Panc1 (cell line): ENCODE measurements around the gene LNPK. TPM values are rescaled to one million over a fixed set of nuclear protein-coding genes. Genes with fewer than 3 reads are reported as not detected.

Experiments used
- ATAC-seq: fragments of 200-7000 bp; cut with Tn5 transposase; 2 replicates; pipeline ENCODE4 v1.9.1; 2020; ENCODE audit warnings: mild to moderate bottlenecking, moderate library complexity
- BruUV-seq: library from RNA; stranded (reverse); fragments of 400-500 nt; replicated peaks from 2 replicates; lab custom pipeline; 2021; lab: Mats Ljungman, UMichigan
- CTCF ChIA-PET: fragments of 300-600 bp; sonication (Branson Sonifier 250); formaldehyde crosslinking; loops from one replicate; lab custom pipeline; 2022; ENCODE audit warnings: antibody characterized with exemption; lab: Charles Lee
- POLR2A ChIA-PET: fragments of 300-600 bp; sonication (Branson Sonifier 250); formaldehyde crosslinking; loops from one replicate; lab custom pipeline; 2022; ENCODE audit warnings: antibody characterized with exemption; lab: Charles Lee
- DNase-seq: peaks from one replicate; pipeline ENCODE4 v3.0.0-alpha.2; 2010; ENCODE audit warnings: low read depth, low spot score
- H3K27ac ChIP-seq: 2 replicates; pipeline ENCODE4 v1.5.1; 2011; ENCODE audit warnings: mild to moderate bottlenecking, low read length, inconsistent platforms
- H3K27me3 ChIP-seq: fragments of 200-500 bp; sonication (Bioruptor generic); 2 replicates; pipeline ENCODE4 v1.6.0; 2014; ENCODE audit warnings: low read length, inconsistent platforms; ENCODE audit not compliant: control insufficient read depth, insufficient read depth
- H3K36me3 ChIP-seq: fragments of 200-500 bp; sonication (Bioruptor generic); 2 replicates; pipeline ENCODE4 v1.5.1; 2014; ENCODE audit warnings: inconsistent platforms, mild to moderate bottlenecking, low read length, moderate library complexity; ENCODE audit not compliant: control insufficient read depth, insufficient read depth
- H3K4me1 ChIP-seq: 2 replicates; pipeline ENCODE4 v1.5.1; 2011; ENCODE audit warnings: inconsistent platforms, mild to moderate bottlenecking, low read length, moderate library complexity; ENCODE audit not compliant: control insufficient read depth, insufficient read depth
- H3K4me3 ChIP-seq, 2 experiments: 2 replicates each; pipeline ENCODE4 v1.5.1; 2011 to 2012; ENCODE audit warnings: low read depth in 2 of 2, low read length in 2 of 2, mild to moderate bottlenecking in 2 of 2, inconsistent platforms in 1 of 2, moderate library complexity in 1 of 2
- H3K9me3 ChIP-seq: fragments of 200-500 bp; sonication (Bioruptor generic); 2 replicates; pipeline ENCODE4 v1.5.1; 2014; ENCODE audit warnings: low read depth, mild to moderate bottlenecking, inconsistent platforms, low read length, moderate library complexity; ENCODE audit not compliant: control insufficient read depth, insufficient read depth
- POLR2AphosphoS5 ChIP-seq: IDR thresholded peaks from 2 replicates; pipeline ENCODE4 v1.6.1; 2012; ENCODE audit warnings: mild to moderate bottlenecking, low read depth, low read length, moderate library complexity
- SIN3A ChIP-seq: IDR thresholded peaks from 2 replicates; pipeline ENCODE4 v1.6.1; 2012; ENCODE audit warnings: low read depth, mild to moderate bottlenecking, low read length, moderate library complexity, borderline replicate concordance; ENCODE audit not compliant: insufficient read depth
- TCF7L2 ChIP-seq: IDR thresholded peaks from 2 replicates; pipeline ENCODE4 v1.6.1; 2011; ENCODE audit warnings: mild to moderate bottlenecking, low read depth, low read length, inconsistent platforms
- in situ Hi-C: cut with HindIII; loops from 2 replicates; pipeline ENCODE4 v1.10.0; 2016; ENCODE audit warnings: low sequenced_read_pairs, low pct_unique_long_range_greater_than_20kb
- intact Hi-C: fragments of 100-400 bp; cut with micrococcal nuclease; formaldehyde crosslinking; loops from one replicate; pipeline ENCODE4 v1.10.0; 2022; ENCODE audit not compliant: unreplicated experiment
- total RNA-seq: library from RNA; stranded (reverse); gene quantifications from one replicate; pipeline ENCODE4 v1.2.1, GENCODE V29; 2021; ENCODE audit not compliant: unreplicated experiment
- TF ChIP-seq, protein P1 (sequence below): fragments of 450-650 bp; IDR thresholded peaks from 2 replicates; pipeline ENCODE4 v1.5.1; 2017; ENCODE audit warnings: mild to moderate bottlenecking
- TF ChIP-seq, protein P2 (sequence below), 2 experiments: IDR thresholded peaks; 2 replicates each; pipeline ENCODE4 v1.6.1; 2011 to 2012; ENCODE audit warnings: low read depth in 2 of 2, control low read depth in 1 of 2, low read length in 1 of 2, mild to moderate bottlenecking in 1 of 2, moderate library complexity in 1 of 2; ENCODE audit not compliant: insufficient read depth in 1 of 2

LNPK gene
- total RNA-seq, 1 experiment from 2014 or later, result 27.3 TPM

DNA sequence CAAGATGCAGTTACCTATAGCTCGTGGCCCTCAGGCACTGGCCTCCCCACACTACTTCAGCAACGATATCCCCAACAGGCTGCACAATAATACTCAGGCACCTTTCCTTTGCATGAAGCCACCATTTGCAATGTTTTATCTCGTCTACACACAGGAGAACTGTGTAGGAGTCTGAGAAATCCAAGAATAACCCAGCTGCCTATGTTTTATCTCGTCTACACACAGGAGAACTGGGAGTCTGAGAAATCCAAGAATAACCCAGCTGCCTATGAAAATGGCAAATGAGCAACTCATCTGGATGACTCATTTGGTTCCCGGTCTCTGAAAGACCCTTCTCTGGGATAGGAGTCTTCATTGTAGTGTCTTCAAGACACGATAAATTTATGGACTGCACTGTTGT lies 18.3 kb upstream of the LNPK start:
- H3K9me3 ChIP-seq, result no peaks in the 10 kb centered on the region
- H3K4me1 ChIP-seq, result no peaks in the 10 kb centered on the region
- H3K27me3 ChIP-seq, result no peaks in the 10 kb centered on the region; the same call in 1 of the 2 replicates
- intact Hi-C loops, result no loop called here
- no peak overlapping the region for H3K27ac ChIP-seq
- H3K36me3 ChIP-seq, result no peaks in the 10 kb centered on the region
- POLR2A ChIA-PET, result interaction anchor here (0.7 kb wide), 1 partner anchor 82 kb away, joined by 9 read pairs; no protein-coding TSS in a partner anchor
- DNase-seq (no peak), ATAC-seq (no peak)
- TF ChIP-seq POLR2AphosphoS5, result no peak
- TF ChIP-seq, protein P1, sequence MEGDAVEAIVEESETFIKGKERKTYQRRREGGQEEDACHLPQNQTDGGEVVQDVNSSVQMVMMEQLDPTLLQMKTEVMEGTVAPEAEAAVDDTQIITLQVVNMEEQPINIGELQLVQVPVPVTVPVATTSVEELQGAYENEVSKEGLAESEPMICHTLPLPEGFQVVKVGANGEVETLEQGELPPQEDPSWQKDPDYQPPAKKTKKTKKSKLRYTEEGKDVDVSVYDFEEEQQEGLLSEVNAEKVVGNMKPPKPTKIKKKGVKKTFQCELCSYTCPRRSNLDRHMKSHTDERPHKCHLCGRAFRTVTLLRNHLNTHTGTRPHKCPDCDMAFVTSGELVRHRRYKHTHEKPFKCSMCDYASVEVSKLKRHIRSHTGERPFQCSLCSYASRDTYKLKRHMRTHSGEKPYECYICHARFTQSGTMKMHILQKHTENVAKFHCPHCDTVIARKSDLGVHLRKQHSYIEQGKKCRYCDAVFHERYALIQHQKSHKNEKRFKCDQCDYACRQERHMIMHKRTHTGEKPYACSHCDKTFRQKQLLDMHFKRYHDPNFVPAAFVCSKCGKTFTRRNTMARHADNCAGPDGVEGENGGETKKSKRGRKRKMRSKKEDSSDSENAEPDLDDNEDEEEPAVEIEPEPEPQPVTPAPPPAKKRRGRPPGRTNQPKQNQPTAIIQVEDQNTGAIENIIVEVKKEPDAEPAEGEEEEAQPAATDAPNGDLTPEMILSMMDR, result no peak
- TF ChIP-seq, protein P2, sequence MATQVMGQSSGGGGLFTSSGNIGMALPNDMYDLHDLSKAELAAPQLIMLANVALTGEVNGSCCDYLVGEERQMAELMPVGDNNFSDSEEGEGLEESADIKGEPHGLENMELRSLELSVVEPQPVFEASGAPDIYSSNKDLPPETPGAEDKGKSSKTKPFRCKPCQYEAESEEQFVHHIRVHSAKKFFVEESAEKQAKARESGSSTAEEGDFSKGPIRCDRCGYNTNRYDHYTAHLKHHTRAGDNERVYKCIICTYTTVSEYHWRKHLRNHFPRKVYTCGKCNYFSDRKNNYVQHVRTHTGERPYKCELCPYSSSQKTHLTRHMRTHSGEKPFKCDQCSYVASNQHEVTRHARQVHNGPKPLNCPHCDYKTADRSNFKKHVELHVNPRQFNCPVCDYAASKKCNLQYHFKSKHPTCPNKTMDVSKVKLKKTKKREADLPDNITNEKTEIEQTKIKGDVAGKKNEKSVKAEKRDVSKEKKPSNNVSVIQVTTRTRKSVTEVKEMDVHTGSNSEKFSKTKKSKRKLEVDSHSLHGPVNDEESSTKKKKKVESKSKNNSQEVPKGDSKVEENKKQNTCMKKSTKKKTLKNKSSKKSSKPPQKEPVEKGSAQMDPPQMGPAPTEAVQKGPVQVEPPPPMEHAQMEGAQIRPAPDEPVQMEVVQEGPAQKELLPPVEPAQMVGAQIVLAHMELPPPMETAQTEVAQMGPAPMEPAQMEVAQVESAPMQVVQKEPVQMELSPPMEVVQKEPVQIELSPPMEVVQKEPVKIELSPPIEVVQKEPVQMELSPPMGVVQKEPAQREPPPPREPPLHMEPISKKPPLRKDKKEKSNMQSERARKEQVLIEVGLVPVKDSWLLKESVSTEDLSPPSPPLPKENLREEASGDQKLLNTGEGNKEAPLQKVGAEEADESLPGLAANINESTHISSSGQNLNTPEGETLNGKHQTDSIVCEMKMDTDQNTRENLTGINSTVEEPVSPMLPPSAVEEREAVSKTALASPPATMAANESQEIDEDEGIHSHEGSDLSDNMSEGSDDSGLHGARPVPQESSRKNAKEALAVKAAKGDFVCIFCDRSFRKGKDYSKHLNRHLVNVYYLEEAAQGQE (IDR thresholded peaks at IDR 0.05; ENCODE audit: insufficient read depth in 1 of 2, low read depth in 2 of 2, low read length in 1 of 2), result no peak
- no peak overlapping the region for H3K4me3 ChIP-seq
- CTCF ChIA-PET, result no interaction called here
- in situ Hi-C loops, result no loop called here
- BruUV-seq, result no TSS peak

DNA sequence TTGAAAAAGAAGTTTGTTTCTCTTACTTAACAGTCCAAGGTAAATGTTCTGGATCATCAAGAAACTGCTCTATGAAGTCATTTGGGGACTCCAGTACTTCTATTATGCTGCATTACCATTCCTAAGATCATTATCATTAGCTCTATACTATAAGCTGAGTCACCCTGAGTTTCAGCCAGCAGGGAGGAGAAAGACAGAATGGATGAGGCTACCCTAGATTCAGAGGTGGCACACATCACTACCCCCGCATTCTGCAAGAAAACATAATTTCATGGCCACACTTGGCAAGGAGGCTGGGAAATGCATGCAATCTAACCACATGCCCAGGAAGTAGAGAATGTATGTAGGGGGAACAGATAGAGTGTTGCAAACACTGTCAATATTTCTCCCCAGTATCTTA lies 16.6 kb upstream of the LNPK start:
- POLR2A ChIA-PET, result no interaction called here
- Histone ChIP-seq H3K27me3 (no peaks in the 10 kb centered on the region), H3K36me3 (no peaks in the 10 kb centered on the region), H3K9me3 (no peaks in the 10 kb centered on the region), H3K4me1 (no peaks in the 10 kb centered on the region), H3K27ac (no peak overlapping the region), H3K4me3 (no peak overlapping the region)
- ATAC-seq (no peak), DNase-seq (no peak)
- TF ChIP-seq TCF7L2 (no peak), POLR2AphosphoS5 (no peak), SIN3A (no peak)
- TF ChIP-seq, protein P2 (IDR thresholded peaks at IDR 0.05; ENCODE audit: insufficient read depth in 1 of 2, low read depth in 2 of 2, low read length in 1 of 2), result no peak
- TF ChIP-seq, protein P1, result no peak
- in situ Hi-C loops, result no loop called here
- CTCF ChIA-PET, result no interaction called here
- BruUV-seq, result no TSS peak
- intact Hi-C loops, result no loop called here
